ENCODE results near the gene NRDC. TPM values are rescaled to one million over a fixed set of nuclear protein-coding genes. Genes with fewer than 3 reads are reported as not detected.

The NRDC gene
- total and polyA plus RNA-seq, 9 of the 15 experiments (the other 6 are each of a cell fraction or from before 2014, with no cell fraction given) = 102 to 371 (median 201) TPM

GRCh38 chr1:51752073-51752948, 126.2 kb downstream of the NRDC start (continued):
- TF ChIP-seq, protein P1, sequence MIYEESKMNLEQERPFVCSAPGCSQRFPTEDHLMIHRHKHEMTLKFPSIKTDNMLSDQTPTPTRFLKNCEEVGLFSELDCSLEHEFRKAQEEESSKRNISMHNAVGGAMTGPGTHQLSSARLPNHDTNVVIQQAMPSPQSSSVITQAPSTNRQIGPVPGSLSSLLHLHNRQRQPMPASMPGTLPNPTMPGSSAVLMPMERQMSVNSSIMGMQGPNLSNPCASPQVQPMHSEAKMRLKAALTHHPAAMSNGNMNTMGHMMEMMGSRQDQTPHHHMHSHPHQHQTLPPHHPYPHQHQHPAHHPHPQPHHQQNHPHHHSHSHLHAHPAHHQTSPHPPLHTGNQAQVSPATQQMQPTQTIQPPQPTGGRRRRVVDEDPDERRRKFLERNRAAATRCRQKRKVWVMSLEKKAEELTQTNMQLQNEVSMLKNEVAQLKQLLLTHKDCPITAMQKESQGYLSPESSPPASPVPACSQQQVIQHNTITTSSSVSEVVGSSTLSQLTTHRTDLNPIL (CRISPR knock-in tag; IDR thresholded peaks at IDR 0.05) = no peak
- TF ChIP-seq DPF2 (IDR thresholded peaks at IDR 0.05) (peak; percentile 87), CREM (IDR thresholded peaks at IDR 0.05; ENCODE audit: low read depth) (peak; percentile 42; the same call in 1 of the 2 replicates), POLR2AphosphoS5 (IDR thresholded peaks at IDR 0.05; ENCODE audit: control insufficient read depth, insufficient read depth, low read depth, low read length) (peak; percentile 81), MTA2 (IDR thresholded peaks at IDR 0.05; ENCODE audit: low read depth) (peak; percentile 56; the same call in 1 of the 2 replicates), MLLT1 (IDR thresholded peaks at IDR 0.05) (no peak), TCF3 (CRISPR knock-in tag; IDR thresholded peaks at IDR 0.05) (peak; percentile 91), SRSF7 (optimal IDR thresholded peaks at IDR 0.05; ENCODE audit: low read depth, low read length) (no peak), TRIM24 (IDR thresholded peaks at IDR 0.05) (peak; percentile 35 to 77; a peak in 2 of 4 replicates)
- TF ChIP-seq, protein P2, sequence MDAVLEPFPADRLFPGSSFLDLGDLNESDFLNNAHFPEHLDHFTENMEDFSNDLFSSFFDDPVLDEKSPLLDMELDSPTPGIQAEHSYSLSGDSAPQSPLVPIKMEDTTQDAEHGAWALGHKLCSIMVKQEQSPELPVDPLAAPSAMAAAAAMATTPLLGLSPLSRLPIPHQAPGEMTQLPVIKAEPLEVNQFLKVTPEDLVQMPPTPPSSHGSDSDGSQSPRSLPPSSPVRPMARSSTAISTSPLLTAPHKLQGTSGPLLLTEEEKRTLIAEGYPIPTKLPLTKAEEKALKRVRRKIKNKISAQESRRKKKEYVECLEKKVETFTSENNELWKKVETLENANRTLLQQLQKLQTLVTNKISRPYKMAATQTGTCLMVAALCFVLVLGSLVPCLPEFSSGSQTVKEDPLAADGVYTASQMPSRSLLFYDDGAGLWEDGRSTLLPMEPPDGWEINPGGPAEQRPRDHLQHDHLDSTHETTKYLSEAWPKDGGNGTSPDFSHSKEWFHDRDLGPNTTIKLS (IDR thresholded peaks at IDR 0.05; ENCODE audit: borderline replicate concordance, low read depth) = no peak; the same call in 1 of the 2 replicates
- TF ChIP-seq, protein P3, sequence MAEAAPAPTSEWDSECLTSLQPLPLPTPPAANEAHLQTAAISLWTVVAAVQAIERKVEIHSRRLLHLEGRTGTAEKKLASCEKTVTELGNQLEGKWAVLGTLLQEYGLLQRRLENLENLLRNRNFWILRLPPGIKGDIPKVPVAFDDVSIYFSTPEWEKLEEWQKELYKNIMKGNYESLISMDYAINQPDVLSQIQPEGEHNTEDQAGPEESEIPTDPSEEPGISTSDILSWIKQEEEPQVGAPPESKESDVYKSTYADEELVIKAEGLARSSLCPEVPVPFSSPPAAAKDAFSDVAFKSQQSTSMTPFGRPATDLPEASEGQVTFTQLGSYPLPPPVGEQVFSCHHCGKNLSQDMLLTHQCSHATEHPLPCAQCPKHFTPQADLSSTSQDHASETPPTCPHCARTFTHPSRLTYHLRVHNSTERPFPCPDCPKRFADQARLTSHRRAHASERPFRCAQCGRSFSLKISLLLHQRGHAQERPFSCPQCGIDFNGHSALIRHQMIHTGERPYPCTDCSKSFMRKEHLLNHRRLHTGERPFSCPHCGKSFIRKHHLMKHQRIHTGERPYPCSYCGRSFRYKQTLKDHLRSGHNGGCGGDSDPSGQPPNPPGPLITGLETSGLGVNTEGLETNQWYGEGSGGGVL (CRISPR knock-in tag; IDR thresholded peaks at IDR 0.05) = no peak
- TF ChIP-seq, protein P4, sequence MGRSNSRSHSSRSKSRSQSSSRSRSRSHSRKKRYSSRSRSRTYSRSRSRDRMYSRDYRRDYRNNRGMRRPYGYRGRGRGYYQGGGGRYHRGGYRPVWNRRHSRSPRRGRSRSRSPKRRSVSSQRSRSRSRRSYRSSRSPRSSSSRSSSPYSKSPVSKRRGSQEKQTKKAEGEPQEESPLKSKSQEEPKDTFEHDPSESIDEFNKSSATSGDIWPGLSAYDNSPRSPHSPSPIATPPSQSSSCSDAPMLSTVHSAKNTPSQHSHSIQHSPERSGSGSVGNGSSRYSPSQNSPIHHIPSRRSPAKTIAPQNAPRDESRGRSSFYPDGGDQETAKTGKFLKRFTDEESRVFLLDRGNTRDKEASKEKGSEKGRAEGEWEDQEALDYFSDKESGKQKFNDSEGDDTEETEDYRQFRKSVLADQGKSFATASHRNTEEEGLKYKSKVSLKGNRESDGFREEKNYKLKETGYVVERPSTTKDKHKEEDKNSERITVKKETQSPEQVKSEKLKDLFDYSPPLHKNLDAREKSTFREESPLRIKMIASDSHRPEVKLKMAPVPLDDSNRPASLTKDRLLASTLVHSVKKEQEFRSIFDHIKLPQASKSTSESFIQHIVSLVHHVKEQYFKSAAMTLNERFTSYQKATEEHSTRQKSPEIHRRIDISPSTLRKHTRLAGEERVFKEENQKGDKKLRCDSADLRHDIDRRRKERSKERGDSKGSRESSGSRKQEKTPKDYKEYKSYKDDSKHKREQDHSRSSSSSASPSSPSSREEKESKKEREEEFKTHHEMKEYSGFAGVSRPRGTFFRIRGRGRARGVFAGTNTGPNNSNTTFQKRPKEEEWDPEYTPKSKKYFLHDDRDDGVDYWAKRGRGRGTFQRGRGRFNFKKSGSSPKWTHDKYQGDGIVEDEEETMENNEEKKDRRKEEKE (IDR thresholded peaks at IDR 0.05; ENCODE audit: borderline replicate concordance in 1 of 2, control insufficient read depth in 1 of 2, low read depth in 2 of 2, low read length in 1 of 2) = 0 out of 4 replicates have a peak, but pooled peaks of 1 of the 2 experiments have one; percentile 31
